Mesenchymal stem cell (in vitro differentiated cells and primary cell): Measurements from ENCODE around the gene SLC7A11.

Experiments
- DNase-seq: peaks from one replicate; pipeline ENCODE4 v3.0.0-alpha.2; 2013
- H2AFZ ChIP-seq: one replicate; pipeline ENCODE4 v1.6.1; 2013; ENCODE audit warnings: low read depth, mild to moderate bottlenecking, control low read depth, inconsistent platforms, low read length, moderate library complexity
- H2AK5ac ChIP-seq: 2 replicates; pipeline ENCODE4 v1.6.1; 2013; ENCODE audit warnings: low read length, moderate library complexity, mild to moderate bottlenecking, inconsistent platforms; ENCODE audit not compliant: severe bottlenecking
- H2BK120ac ChIP-seq: one replicate; pipeline ENCODE4 v1.6.1; 2013; ENCODE audit warnings: low read depth, mild to moderate bottlenecking, inconsistent platforms, low read length, moderate library complexity
- H2BK12ac ChIP-seq, 2 experiments: one replicate each; pipeline ENCODE4 v1.6.1; 2013; ENCODE audit warnings: inconsistent platforms in 2 of 2, low read length in 2 of 2, mild to moderate bottlenecking in 2 of 2, moderate library complexity in 2 of 2, control low read depth in 1 of 2
- H2BK15ac ChIP-seq: one replicate; pipeline ENCODE4 v1.6.1; 2013; ENCODE audit warnings: mild to moderate bottlenecking, low read depth, inconsistent platforms; ENCODE audit not compliant: poor library complexity, severe bottlenecking
- H2BK5ac ChIP-seq: 2 replicates; pipeline ENCODE4 v1.6.1; 2013; ENCODE audit warnings: low read depth, mild to moderate bottlenecking, low read length, control low read depth, inconsistent platforms; ENCODE audit not compliant: poor library complexity, severe bottlenecking
- H3K14ac ChIP-seq, 2 experiments: one replicate each; pipeline ENCODE4 v1.6.1; 2013; ENCODE audit warnings: inconsistent platforms in 2 of 2, low read length in 2 of 2, control low read depth in 1 of 2, mild to moderate bottlenecking in 1 of 2, moderate library complexity in 1 of 2
- H3K18ac ChIP-seq, 2 experiments: one replicate each; pipeline ENCODE4 v1.6.1; 2013; ENCODE audit warnings: inconsistent platforms in 2 of 2, low read length in 2 of 2, control low read depth in 1 of 2, low read depth in 1 of 2, mild to moderate bottlenecking in 1 of 2
- H3K23ac ChIP-seq, 2 experiments: one replicate each; pipeline ENCODE4 v1.6.1; 2013; ENCODE audit warnings: inconsistent platforms in 2 of 2, low read length in 2 of 2, mild to moderate bottlenecking in 2 of 2, moderate library complexity in 2 of 2, control low read depth in 1 of 2
- H3K27ac ChIP-seq: 2 replicates; pipeline ENCODE4 v1.5.1; 2013; ENCODE audit warnings: mild to moderate bottlenecking, moderate library complexity, low read length, control low read depth, inconsistent platforms; ENCODE audit not compliant: poor library complexity, severe bottlenecking
- H3K27me3 ChIP-seq, 2 experiments: 2 replicates each; pipeline versions ENCODE4 v1.6.1 to v1.7.0; 2013; ENCODE audit warnings: low read length in 2 of 2, mild to moderate bottlenecking in 2 of 2, moderate library complexity in 2 of 2, control low read depth in 1 of 2, inconsistent platforms in 1 of 2; ENCODE audit not compliant: control insufficient read depth in 1 of 2, insufficient read depth in 1 of 2
- H3K36me3 ChIP-seq, 2 experiments: 2 replicates each; pipeline versions ENCODE4 v1.6.1 to v1.7.0; 2013; ENCODE audit warnings: low read length in 2 of 2, control low read depth in 1 of 2, inconsistent platforms in 1 of 2, low read depth in 1 of 2, mild to moderate bottlenecking in 1 of 2; ENCODE audit not compliant: insufficient read depth in 2 of 2, control insufficient read depth in 1 of 2
- H3K4ac ChIP-seq, 2 experiments: one replicate each; pipeline ENCODE4 v1.6.1; 2013; ENCODE audit warnings: inconsistent platforms in 2 of 2, low read length in 2 of 2, mild to moderate bottlenecking in 2 of 2, moderate library complexity in 2 of 2, control low read depth in 1 of 2, low read depth in 1 of 2
- H3K4me1 ChIP-seq: 2 replicates; pipeline ENCODE4 v1.6.1; 2013; ENCODE audit warnings: low read depth, low read length, control low read depth; ENCODE audit not compliant: control insufficient read depth, insufficient read depth
- H3K4me2 ChIP-seq: 2 replicates; pipeline ENCODE4 v1.6.1; 2013; ENCODE audit warnings: low read length, mild to moderate bottlenecking, inconsistent platforms; ENCODE audit not compliant: poor library complexity, severe bottlenecking
- H3K4me3 ChIP-seq, 2 experiments: 2 replicates each; pipeline versions ENCODE4 v1.5.1 to v1.7.0; 2013; ENCODE audit warnings: low read length in 2 of 2, mild to moderate bottlenecking in 2 of 2, control low read depth in 1 of 2, low read depth in 1 of 2; ENCODE audit not compliant: insufficient read depth in 1 of 2
- H3K79me1 ChIP-seq: replicated peaks from 2 replicates; pipeline ENCODE4 v1.6.1; 2013; ENCODE audit warnings: mild to moderate bottlenecking, control low read depth, low read length, inconsistent platforms; ENCODE audit not compliant: poor library complexity, severe bottlenecking
- H3K9ac ChIP-seq: 2 replicates; pipeline ENCODE4 v1.7.0; 2013; ENCODE audit warnings: mild to moderate bottlenecking, low read length, moderate library complexity
- H3K9me3 ChIP-seq: 2 replicates; pipeline ENCODE4 v1.7.0; 2013; ENCODE audit warnings: mild to moderate bottlenecking, low read length; ENCODE audit not compliant: control insufficient read depth
- H4K8ac ChIP-seq: one replicate; pipeline ENCODE4 v1.6.1; 2013; ENCODE audit warnings: inconsistent platforms, mild to moderate bottlenecking, low read length, moderate library complexity
- H4K91ac ChIP-seq: one replicate; pipeline ENCODE4 v1.6.1; 2013; ENCODE audit warnings: mild to moderate bottlenecking, low read length, inconsistent platforms
- WGBS: methylation state at CpG from one replicate; pipeline ENCODE4 v1.1.7; 2013; ENCODE audit warnings: mixed read lengths; 5-methylcytosine and 5-hydroxymethylcytosine counted together

Gene SLC7A11

GRCh38 chr4:138178566-138178965 is 63.6 kb downstream of the SLC7A11 start:
- DNase-seq: no peak
- H3K4me1 ChIP-seq: no peaks in the 10 kb centered on the region
- no peaks in the 10 kb centered on the region for H3K9me3 ChIP-seq
- H3K27ac ChIP-seq: no peak overlapping the region
- H3K79me1 ChIP-seq: no peaks in the 10 kb centered on the region
- no peak overlapping the region for H2BK15ac ChIP-seq
- H3K4ac ChIP-seq: no peak overlapping the region
- H3K27me3 ChIP-seq: no peaks in the 10 kb centered on the region
- no peak overlapping the region for H2BK120ac ChIP-seq
- no peak overlapping the region for H3K4me3 ChIP-seq
- no peak overlapping the region for H4K8ac ChIP-seq
- H4K91ac ChIP-seq: no peak overlapping the region
- WGBS: 90% methylated on average over 2 of the region's 5 CpGs
- H2BK12ac ChIP-seq: no peak overlapping the region
- no peak overlapping the region for H2BK5ac ChIP-seq
- no peak overlapping the region for H3K23ac ChIP-seq
- H2AK5ac ChIP-seq: no peak overlapping the region
- H3K14ac ChIP-seq: no peak overlapping the region
- H3K4me2 ChIP-seq: no peak overlapping the region
- H2AFZ ChIP-seq: no peak overlapping the region
- H3K9ac ChIP-seq: no peak overlapping the region
- no peaks in the 10 kb centered on the region for H3K36me3 ChIP-seq
- no peak overlapping the region for H3K18ac ChIP-seq

GRCh38 chr4:138177278-138177968 is 64.7 kb downstream of the SLC7A11 start:
- WGBS: 82% methylated on average over 2 of the region's 2 CpGs

GRCh38 chr4:138174981-138175794 is 67.0 kb downstream of the SLC7A11 start:
- 81% methylated on average over 2 of the region's 5 CpGs for WGBS
- Histone ChIP-seq H3K18ac (no peak overlapping the region), H2AFZ (no peak overlapping the region), H3K4me2 (no peak overlapping the region), H3K9me3 (no peaks in the 10 kb centered on the region), H3K9ac (no peak overlapping the region), H3K36me3 (no peaks in the 10 kb centered on the region), H4K91ac (no peak overlapping the region), H3K4ac (no peak overlapping the region), H3K4me1 (no peaks in the 10 kb centered on the region), H3K23ac (no peak overlapping the region), H3K4me3 (no peak overlapping the region), H2AK5ac (no peak overlapping the region), H3K27me3 (no peaks in the 10 kb centered on the region), H3K79me1 (no peaks in the 10 kb centered on the region), H3K14ac (no peak overlapping the region), H2BK12ac (no peak overlapping the region), H2BK120ac (no peak overlapping the region), H2BK5ac (no peak overlapping the region), H2BK15ac (no peak overlapping the region), H4K8ac (no peak overlapping the region), H3K27ac (no peak overlapping the region)
- peak; percentile 38 for DNase-seq

More at GRCh38 chr4:138177278-138177968, 64.7 kb downstream of the SLC7A11 start:
- no peaks in the 10 kb centered on the region for H3K79me1 ChIP-seq
- no peak overlapping the region for H3K14ac ChIP-seq
- H3K23ac ChIP-seq: no peak overlapping the region
- H2BK12ac ChIP-seq: no peak overlapping the region
- H3K27ac ChIP-seq: no peak overlapping the region
- no peaks in the 10 kb centered on the region for H3K4me1 ChIP-seq
- no peak overlapping the region for H3K4ac ChIP-seq
- H3K4me3 ChIP-seq: no peak overlapping the region
- H3K27me3 ChIP-seq: no peaks in the 10 kb centered on the region
- no peaks in the 10 kb centered on the region for H3K36me3 ChIP-seq
- H3K18ac ChIP-seq: peak overlapping the region in 1 of 2 experiments; percentile 38
- no peak overlapping the region for H2AFZ ChIP-seq
- no peak overlapping the region for H4K91ac ChIP-seq
- H3K9me3 ChIP-seq: no peaks in the 10 kb centered on the region
- H4K8ac ChIP-seq: no peak overlapping the region
- H2BK15ac ChIP-seq: no peak overlapping the region
- H3K4me2 ChIP-seq: no peak overlapping the region
- H2BK120ac ChIP-seq: no peak overlapping the region
- H2AK5ac ChIP-seq: no peak overlapping the region
- H3K9ac ChIP-seq: no peak overlapping the region
- no peak overlapping the region for H2BK5ac ChIP-seq
- no peak for DNase-seq

GRCh38 chr4:138164208-138164607 is 77.9 kb downstream of the SLC7A11 start:
- H2BK15ac ChIP-seq: no peak overlapping the region
- WGBS: no CpG with 5 or more reads among the region's 1 CpG

More at GRCh38 chr4:138164208-138164607, 77.9 kb downstream of the SLC7A11 start:
- H3K27ac ChIP-seq: no peak overlapping the region
- H2BK120ac ChIP-seq: no peak overlapping the region
- DNase-seq: no peak
- H3K23ac ChIP-seq: no peak overlapping the region
- no peak overlapping the region for H2AFZ ChIP-seq
- no peak overlapping the region for H3K18ac ChIP-seq
- H3K36me3 ChIP-seq: no peaks in the 10 kb centered on the region
- no peak overlapping the region for H3K4me2 ChIP-seq
- H3K4me1 ChIP-seq: no peaks in the 10 kb centered on the region
- no peak overlapping the region for H2BK5ac ChIP-seq
- H3K9me3 ChIP-seq: no peaks in the 10 kb centered on the region
- H3K4me3 ChIP-seq: no peak overlapping the region
- no peak overlapping the region for H3K4ac ChIP-seq
- H3K14ac ChIP-seq: no peak overlapping the region
- H3K79me1 ChIP-seq: no peaks in the 10 kb centered on the region
- H2AK5ac ChIP-seq: no peak overlapping the region
- no peak overlapping the region for H4K8ac ChIP-seq
- no peak overlapping the region for H4K91ac ChIP-seq
- H3K9ac ChIP-seq: no peak overlapping the region
- H2BK12ac ChIP-seq: no peak overlapping the region
- H3K27me3 ChIP-seq: no peaks in the 10 kb centered on the region
